GM12878 (cell line): ENCODE data around the gene ALG1L2. TPM values are rescaled to one million over a fixed set of nuclear protein-coding genes. Genes with fewer than 3 reads are reported as not detected.

Experiments used
- ASH2L ChIP-seq: fragments of 300-600, 200-600 bp; sonication (generic); IDR thresholded peaks from 2 replicates; pipeline ENCODE4 v1.6.1; 2017; ENCODE audit warnings: low read depth, mild to moderate bottlenecking, borderline replicate concordance
- CEBPB ChIP-seq, 2 experiments: fragments of 150-350 bp in 1 of 2; IDR thresholded peaks; 2 replicates each; pipeline ENCODE4 v1.6.1; 2012 to 2014; ENCODE audit warnings: low read depth in 2 of 2, low read length in 2 of 2, borderline replicate concordance in 1 of 2, inconsistent platforms in 1 of 2
- CHD2 ChIP-seq: IDR thresholded peaks from 2 replicates; pipeline ENCODE4 v1.6.1; 2011; ENCODE audit warnings: low read depth, low read length, improper control_type of control experiment, borderline replicate concordance
- CTCF ChIP-seq, 3 experiments: IDR thresholded peaks in 2 of 3; conservative IDR thresholded peaks in 1 of 3; 2 replicates each; pipeline ENCODE4 v1.5.1; 2011; ENCODE audit warnings: low read depth in 3 of 3, low read length in 3 of 3, mild to moderate bottlenecking in 3 of 3, control low read depth in 2 of 3, moderate library complexity in 2 of 3, inconsistent platforms in 1 of 3, mixed read lengths in 1 of 3; ENCODE audit not compliant: control insufficient read depth in 2 of 3, insufficient read depth in 1 of 3; ENCODE audit errors: extremely low read depth in 1 of 3
- EGR1 ChIP-seq, 2 experiments: IDR thresholded peaks; 1 replicate in 1 of 2; 2 replicates in 1 of 2; pipeline ENCODE4 v1.6.1; 2011 to 2012; ENCODE audit warnings: low read depth in 2 of 2, low read length in 2 of 2, borderline replicate concordance in 1 of 2, mild to moderate bottlenecking in 1 of 2, moderate library complexity in 1 of 2
- HDGF ChIP-seq: fragments of 450-650 bp; IDR thresholded peaks from 2 replicates; pipeline ENCODE4 v1.6.1; 2016; ENCODE audit warnings: antibody characterized with exemption
- KLF5 ChIP-seq: fragments of 450-650 bp; IDR thresholded peaks from 2 replicates; pipeline ENCODE4 v1.6.1; 2014; ENCODE audit warnings: mild to moderate bottlenecking; ENCODE audit not compliant: partially characterized antibody
- MXI1 ChIP-seq: fragments of 150-350 bp; IDR thresholded peaks from 2 replicates; pipeline ENCODE4 v1.6.1; 2011; ENCODE audit warnings: low read depth, mild to moderate bottlenecking, inconsistent platforms, low read length, improper control_type of control experiment
- NFIC ChIP-seq: IDR thresholded peaks from 2 replicates; pipeline ENCODE4 v1.6.1; 2012; ENCODE audit warnings: low read depth, mild to moderate bottlenecking, inconsistent platforms, low read length, moderate library complexity
- NFYB ChIP-seq: IDR thresholded peaks from 2 replicates; pipeline ENCODE4 v1.6.1; 2011; ENCODE audit warnings: low read depth, mild to moderate bottlenecking, low read length, improper control_type of control experiment, moderate library complexity; ENCODE audit not compliant: insufficient read depth
- NR2F1 ChIP-seq: fragments of 450-650 bp; conservative IDR thresholded peaks from 2 replicates; pipeline ENCODE4 v1.6.1; 2017; ENCODE audit warnings: mild to moderate bottlenecking
- PAX5 ChIP-seq: IDR thresholded peaks from 2 replicates; pipeline ENCODE4 v1.6.1; 2011; ENCODE audit warnings: low read depth, low read length, borderline replicate concordance
- PAX8 ChIP-seq: fragments of 450-650 bp; IDR thresholded peaks from 2 replicates; pipeline ENCODE4 v1.6.1; 2017; ENCODE audit warnings: mild to moderate bottlenecking, moderate library complexity
- RELA ChIP-seq: fragments of 450-650 bp; IDR thresholded peaks from 2 replicates; pipeline ENCODE4 v1.8.0; 2014; ENCODE audit warnings: borderline replicate concordance; ENCODE audit not compliant: partially characterized antibody
- STAT1 ChIP-seq: fragments of 450-650 bp; conservative IDR thresholded peaks from 2 replicates; pipeline ENCODE4 v1.6.1; 2014; ENCODE audit warnings: antibody characterized with exemption, mild to moderate bottlenecking
- STAT3 ChIP-seq: IDR thresholded peaks from 2 replicates; pipeline ENCODE4 v1.6.1; 2011; ENCODE audit warnings: low read depth, low read length, improper control_type of control experiment
- TBL1XR1 ChIP-seq: IDR thresholded peaks from 2 replicates; pipeline ENCODE4 v1.6.1; 2012; ENCODE audit warnings: low read depth, low read length, improper control_type of control experiment
- YY1 ChIP-seq: IDR thresholded peaks from 2 replicates; pipeline ENCODE4 v1.6.1; 2011; ENCODE audit warnings: low read depth, mild to moderate bottlenecking, low read length
- polyA plus RNA-seq, 11 experiments: library from polyadenylated mRNA; depleted of rRNA in 4 of 11; unstranded in 6 of 11; stranded (reverse) in 5 of 11; fragments of >200 nt; fragmentation: Nextera tagmentation in 4 of 11; fragmentation: Illumina TruSeq in 1 of 11; extraction: Ambion mirVana in 4 of 11; extraction: Trizol in 1 of 11; gene quantifications; 1 replicate in 1 of 11; 2 replicates in 10 of 11; pipeline versions ENCODE4 v1.2.1 to v1.2.3, GENCODE V29; 2011 to 2016; ENCODE audit warnings: inconsistent platforms in 2 of 11, missing spikeins in 2 of 11, low read depth in 1 of 11
- total RNA-seq, 4 experiments: library from RNA; depleted of rRNA in 3 of 4; stranded (reverse); fragments of >200 nt in 3 of 4; fragmentation: Illumina TruSeq in 1 of 4; extraction: Trizol in 1 of 4; gene quantifications; 2 replicates each; pipeline versions ENCODE4 v1.2.1 to v1.2.3, GENCODE V29; 2013 to 2021
- TF ChIP-seq, protein P1 (sequence below): fragments of 450-650 bp; IDR thresholded peaks from 2 replicates; pipeline ENCODE4 v1.6.1; 2017; ENCODE audit warnings: borderline replicate concordance
- TF ChIP-seq, protein P2 (sequence below): fragments of 450-650 bp; IDR thresholded peaks from 2 replicates; pipeline ENCODE4 v1.6.1; 2017; ENCODE audit warnings: low read depth, mild to moderate bottlenecking, moderate library complexity
- TF ChIP-seq, protein P3 (sequence below): fragments of 450-650 bp; IDR thresholded peaks from 2 replicates; pipeline ENCODE4 v1.6.1; 2014; ENCODE audit warnings: mild to moderate bottlenecking

The ALG1L2 gene
- total and polyA plus RNA-seq, 10 of the 15 experiments (the other 5 are each of a cell fraction or from before 2014, with no cell fraction given), result 0.09 to 0.31 (median 0.16) TPM; not detected in 6

- TF ChIP-seq, protein P1, sequence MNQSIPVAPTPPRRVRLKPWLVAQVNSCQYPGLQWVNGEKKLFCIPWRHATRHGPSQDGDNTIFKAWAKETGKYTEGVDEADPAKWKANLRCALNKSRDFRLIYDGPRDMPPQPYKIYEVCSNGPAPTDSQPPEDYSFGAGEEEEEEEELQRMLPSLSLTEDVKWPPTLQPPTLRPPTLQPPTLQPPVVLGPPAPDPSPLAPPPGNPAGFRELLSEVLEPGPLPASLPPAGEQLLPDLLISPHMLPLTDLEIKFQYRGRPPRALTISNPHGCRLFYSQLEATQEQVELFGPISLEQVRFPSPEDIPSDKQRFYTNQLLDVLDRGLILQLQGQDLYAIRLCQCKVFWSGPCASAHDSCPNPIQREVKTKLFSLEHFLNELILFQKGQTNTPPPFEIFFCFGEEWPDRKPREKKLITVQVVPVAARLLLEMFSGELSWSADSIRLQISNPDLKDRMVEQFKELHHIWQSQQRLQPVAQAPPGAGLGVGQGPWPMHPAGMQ, result no peak
- TF ChIP-seq STAT3 (no peak), STAT1 (no peak), MXI1 (peak; percentile 25; the same call in 1 of the 2 replicates), PAX8 (no peak), EGR1 (IDR thresholded peaks at IDR 0.05; ENCODE audit: borderline replicate concordance in 1 of 2, low read depth in 2 of 2, low read length in 2 of 2) (no peak), ASH2L (no peak), NFIC (no peak), YY1 (no peak), CTCF (IDR thresholded peaks at IDR 0.05 in 2 of 3, conservative IDR thresholded peaks at IDR 0.05 in 1 of 3; ENCODE audit: control insufficient read depth in 2 of 3, extremely low read depth in 1 of 3, insufficient read depth in 1 of 3, low read depth in 3 of 3, low read length in 3 of 3) (no peak), CEBPB (IDR thresholded peaks at IDR 0.05; ENCODE audit: borderline replicate concordance in 1 of 2, low read depth in 2 of 2, low read length in 2 of 2) (no peak), CHD2 (no peak), KLF5 (no peak), NR2F1 (peak; percentile 35; the same call in 1 of the 2 replicates), HDGF (no peak), NFYB (no peak), PAX5 (no peak), RELA (no peak), TBL1XR1 (no peak)
- TF ChIP-seq, protein P2, sequence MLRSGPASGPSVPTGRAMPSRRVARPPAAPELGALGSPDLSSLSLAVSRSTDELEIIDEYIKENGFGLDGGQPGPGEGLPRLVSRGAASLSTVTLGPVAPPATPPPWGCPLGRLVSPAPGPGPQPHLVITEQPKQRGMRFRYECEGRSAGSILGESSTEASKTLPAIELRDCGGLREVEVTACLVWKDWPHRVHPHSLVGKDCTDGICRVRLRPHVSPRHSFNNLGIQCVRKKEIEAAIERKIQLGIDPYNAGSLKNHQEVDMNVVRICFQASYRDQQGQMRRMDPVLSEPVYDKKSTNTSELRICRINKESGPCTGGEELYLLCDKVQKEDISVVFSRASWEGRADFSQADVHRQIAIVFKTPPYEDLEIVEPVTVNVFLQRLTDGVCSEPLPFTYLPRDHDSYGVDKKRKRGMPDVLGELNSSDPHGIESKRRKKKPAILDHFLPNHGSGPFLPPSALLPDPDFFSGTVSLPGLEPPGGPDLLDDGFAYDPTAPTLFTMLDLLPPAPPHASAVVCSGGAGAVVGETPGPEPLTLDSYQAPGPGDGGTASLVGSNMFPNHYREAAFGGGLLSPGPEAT, result peak; percentile 35; the same call in 1 of the 2 replicates
- TF ChIP-seq, protein P3, sequence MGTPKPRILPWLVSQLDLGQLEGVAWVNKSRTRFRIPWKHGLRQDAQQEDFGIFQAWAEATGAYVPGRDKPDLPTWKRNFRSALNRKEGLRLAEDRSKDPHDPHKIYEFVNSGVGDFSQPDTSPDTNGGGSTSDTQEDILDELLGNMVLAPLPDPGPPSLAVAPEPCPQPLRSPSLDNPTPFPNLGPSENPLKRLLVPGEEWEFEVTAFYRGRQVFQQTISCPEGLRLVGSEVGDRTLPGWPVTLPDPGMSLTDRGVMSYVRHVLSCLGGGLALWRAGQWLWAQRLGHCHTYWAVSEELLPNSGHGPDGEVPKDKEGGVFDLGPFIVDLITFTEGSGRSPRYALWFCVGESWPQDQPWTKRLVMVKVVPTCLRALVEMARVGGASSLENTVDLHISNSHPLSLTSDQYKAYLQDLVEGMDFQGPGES, result no peak
Measured at GRCh38 chr3:130093741-130094391, 12.2 kb downstream of the ALG1L2 start (continued).
